Measurements from ENCODE around the gene SH3TC1.

The SH3TC1 gene

DNA sequence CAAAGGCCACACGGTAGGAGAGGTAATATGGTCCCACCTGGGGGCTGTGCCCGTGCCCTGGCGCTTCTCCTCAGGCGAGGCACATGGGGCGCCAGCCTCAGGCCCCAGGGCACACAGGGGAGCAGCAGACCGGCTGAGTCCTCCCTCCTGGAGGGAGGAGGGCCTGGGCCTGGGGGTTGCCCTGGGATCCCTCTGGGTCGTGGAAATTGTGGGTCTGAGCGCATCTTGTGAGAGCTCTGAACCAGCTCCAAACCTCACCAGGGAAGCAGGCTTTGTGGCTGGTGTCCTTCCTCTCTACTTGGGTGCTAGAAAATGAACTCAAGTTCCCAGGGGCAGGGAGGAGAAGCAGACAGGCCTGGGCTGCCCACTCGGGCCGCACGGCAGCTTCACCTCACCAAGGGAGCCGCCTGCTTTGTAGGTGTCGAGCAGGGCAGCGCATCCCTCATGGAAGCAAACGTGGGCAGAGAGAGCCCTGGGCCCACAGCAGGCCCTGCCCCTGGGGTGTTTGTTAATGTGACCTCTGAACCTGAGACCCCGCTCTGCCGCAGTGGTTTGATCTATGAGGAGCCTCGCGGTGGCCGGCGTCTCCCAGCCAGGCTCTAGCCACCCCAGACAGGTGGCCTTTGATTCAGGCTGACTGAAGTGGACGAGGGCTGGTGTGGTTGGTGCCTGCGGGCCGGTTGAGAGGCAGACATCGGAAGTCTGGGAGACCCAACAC is 81.2 kb downstream of the SH3TC1 start:
- peak; percentile 28 for DNase-seq

DNA sequence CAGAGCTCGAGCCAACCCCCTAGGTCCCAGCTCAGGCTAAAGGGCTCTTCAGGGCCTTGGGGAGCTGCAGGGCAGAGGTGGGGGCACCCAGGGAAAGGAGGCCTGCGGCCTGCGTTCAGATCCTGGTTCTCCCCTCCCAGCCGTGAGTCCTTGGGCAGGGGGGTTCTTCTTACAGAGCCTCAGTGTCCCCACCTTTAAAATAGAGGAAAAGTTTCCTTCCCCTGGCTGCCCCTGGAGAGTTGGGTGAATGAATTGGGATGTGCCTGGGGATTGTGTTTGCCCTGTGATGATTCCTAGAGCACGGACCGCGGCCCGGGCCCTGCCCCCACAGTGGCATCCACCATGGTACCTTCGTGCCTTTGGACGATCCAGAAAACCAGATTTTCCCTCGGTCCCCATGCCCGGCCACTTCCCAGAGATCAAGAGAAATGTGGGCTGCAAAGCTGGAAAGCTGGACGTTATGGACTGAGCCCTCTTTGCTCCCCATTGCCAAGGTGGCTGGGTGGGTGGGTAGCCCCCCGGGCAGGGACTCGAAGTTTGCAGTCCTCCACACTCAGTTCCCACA is 81.9 kb downstream of the SH3TC1 start:
- DNase-seq: peak; percentile 28

- DNase-seq: peak; percentile 91
Measured at GRCh38 chr4:8281519-8282133, 82.5 kb downstream of the SH3TC1 start.

DNA sequence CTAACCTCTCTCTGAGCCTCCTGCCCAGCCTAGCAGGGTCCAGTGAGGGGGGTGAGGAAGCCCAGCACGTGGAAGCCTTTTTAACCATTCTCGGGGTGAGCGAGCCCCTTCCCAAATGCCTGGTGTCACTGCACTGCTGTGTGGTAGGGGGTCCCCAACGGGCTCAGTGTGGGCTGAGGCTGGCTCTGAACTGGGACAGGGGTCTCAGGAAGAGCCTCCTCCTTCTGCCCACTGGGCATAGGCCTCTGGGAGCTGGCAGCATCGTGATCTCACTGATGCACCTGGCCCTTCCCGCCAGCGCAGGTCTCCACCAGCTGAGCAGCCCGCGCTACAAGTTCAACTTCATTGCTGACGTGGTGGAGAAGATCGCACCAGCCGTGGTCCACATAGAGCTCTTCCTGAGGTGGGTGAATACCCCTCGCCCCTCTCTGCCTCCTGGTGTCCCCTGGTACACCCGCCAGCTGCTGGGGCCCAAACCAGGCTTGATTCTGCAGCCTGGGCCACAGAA is 83.1 kb downstream of the SH3TC1 start:
- no peak for DNase-seq

DNA sequence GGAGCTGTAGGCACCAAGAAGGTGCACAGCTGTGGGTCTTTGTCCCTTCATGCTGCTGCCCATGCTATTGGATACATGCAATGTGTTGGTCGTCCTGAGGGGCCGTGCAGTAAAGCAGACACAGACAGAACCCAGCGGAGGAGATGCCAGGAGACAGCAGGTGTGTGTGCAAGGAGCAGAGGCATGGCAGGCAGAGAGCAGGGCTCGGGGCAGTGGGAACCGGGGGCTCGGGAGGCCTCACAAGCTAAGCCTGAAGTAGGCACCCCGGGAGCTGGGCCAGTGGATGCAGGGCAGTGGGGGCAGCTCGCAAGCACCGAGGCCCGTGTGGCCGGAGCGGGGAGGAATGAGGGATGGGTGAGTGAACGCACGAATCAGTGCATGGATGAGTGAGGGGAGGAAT is 83.7 kb downstream of the SH3TC1 start:
- DNase-seq: peak; percentile 19

DNA sequence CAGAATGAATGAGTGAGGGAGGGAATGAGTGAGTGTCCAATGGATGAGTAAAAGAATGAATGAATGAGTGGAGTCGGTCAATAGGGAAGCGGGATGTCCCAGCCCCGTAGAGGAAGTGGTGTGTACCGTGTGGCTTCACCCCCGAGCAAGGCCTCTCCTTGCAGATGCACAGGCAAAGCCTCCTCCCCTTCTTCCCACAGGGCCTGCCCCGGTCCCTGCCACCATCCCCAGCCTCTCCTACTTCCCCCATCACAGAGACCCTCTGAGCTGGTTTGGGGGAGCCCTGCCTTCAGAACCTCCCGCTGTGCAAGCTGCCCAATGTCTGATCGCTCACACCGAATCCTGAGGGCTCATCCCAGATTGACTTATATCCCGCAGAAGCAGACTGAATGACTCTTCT is 84.1 kb downstream of the SH3TC1 start:
- peak; percentile 37 for DNase-seq

- DNase-seq: peak; percentile 28
Measured at GRCh38 chr4:8283631-8284121, 84.6 kb downstream of the SH3TC1 start.

GRCh38 chr4:8284391-8284790 is 85.3 kb downstream of the SH3TC1 start:
- DNase-seq: peak; percentile 23

GRCh38 chr4:8285143-8285975 is 86.3 kb downstream of the SH3TC1 start:
- peak; percentile 23 for DNase-seq

DNA sequence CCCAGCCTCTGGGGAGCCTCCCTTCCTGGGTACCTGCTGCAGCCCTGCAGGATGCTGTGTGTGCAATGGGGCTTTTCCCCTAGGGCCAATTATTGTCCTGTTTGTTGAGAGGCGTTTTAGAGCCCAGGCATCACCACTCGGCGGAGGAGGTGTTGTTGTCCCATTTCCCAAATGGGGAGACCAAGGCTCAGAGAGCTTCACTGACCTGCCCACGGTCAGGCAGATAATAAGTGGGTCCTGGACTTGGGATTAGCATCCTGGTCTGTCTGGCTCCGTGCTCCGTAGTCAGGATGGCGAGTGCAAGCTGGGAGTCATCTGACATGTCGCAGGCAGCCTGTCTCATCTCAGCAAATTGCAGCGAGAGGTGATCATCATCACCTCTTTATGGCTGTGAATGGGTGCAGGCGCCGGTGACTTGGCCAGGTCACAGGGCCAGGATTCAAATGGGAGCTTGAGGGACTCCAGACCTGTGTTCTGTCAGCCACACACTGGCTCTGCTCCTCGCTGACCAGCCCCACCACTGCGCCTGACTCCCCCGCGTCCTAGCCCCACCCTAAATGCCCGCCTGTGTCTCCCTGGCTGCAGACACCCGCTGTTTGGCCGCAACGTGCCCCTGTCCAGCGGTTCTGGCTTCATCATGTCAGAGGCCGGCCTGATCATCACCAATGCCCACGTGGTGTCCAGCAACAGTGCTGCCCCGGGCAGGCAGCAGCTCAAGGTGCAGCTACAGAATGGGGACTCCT is 87.1 kb downstream of the SH3TC1 start:
- DNase-seq: peak; percentile 16

GRCh38 chr4:8286719-8287342 is 87.7 kb downstream of the SH3TC1 start:
- peak; percentile 19 for DNase-seq

DNA sequence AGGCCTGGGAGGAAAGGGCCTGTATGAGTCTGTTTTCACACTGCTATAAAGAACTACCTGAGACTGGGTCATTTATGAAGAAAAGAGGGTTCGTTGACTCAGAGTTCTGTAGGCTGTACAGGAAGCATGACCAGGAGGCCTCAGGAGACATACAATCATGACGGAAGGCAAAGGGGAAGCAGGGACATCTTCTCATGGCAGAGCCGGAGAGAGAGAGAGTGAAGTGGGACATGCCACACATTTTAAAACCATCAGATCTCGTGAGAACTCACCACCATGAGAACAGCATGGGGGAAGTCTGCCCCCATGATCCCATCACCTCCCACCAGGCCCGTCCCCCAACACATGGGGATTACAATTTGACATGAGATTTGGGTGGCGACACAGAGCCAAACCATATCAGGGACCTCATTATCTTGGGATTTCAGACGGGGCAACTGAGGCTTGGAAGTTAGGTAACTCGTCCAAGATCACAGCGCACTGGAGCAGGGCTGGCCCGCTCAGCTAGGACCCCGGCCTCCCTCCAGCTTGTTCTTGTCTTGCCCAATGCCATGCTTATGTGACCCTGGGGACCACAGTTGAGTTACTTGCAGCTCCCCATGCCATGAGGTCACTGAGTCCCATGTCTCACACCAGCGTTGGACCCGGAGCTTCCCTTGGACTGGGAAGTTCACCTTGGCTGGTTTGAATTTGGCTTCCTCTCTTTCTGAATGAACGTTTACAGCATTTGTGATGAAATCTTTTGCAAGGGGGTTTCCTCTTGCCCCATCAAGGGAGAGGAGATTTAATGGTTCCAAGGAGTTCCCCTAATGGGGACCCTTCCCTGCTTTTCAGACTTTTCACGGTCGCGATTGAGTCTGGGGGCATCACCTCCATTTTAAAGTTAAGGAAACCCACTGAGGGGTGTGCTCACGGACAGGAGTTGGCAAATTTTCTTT is 88.5 kb downstream of the SH3TC1 start:
- DNase-seq: peak; percentile 12

GRCh38 chr4:8289151-8289750 is 90.2 kb downstream of the SH3TC1 start:
- peak; percentile 11 for DNase-seq

DNA sequence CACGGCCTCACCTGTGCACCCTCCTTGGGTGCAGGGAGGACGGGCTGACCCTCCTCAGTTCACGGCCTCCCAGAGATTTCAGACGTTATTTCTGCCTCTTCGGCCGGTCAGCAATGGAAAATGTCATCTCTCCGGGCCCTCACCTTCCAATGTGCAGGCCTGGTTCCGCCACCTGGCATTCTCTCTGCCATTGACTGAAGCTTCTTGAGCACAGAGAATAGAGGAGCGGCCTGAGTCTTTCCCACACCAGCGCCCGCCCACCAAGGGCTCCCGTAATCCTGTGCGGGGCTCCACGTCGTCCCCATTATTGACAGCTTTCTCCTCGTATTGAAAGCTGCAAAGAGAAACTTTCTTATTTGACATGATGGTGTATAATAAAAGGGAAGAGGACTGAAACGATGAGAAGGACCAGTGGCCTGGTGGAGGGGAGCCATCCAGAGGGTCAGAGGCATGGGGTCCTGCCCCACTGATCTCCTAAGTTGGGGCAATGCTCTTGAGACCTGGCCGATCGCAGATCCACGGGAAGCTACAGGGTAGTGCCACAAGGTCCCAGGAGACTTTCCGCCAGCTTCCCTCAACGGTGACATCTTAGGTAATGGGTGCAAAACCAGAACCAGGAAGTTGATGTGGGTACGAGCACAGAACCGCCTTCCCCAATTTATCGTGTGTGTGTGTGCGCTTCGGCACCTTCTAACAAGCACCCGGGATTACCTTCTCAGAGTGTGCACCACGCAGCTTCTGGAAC is 91.0 kb downstream of the SH3TC1 start:
- peak; percentile 17 for DNase-seq

GRCh38 chr4:8290701-8290970 is 91.5 kb downstream of the SH3TC1 start:
- DNase-seq: peak; percentile 11

All from left hindlimb (tissue), 1 donor.